Kidney glomerular epithelial cell (primary cell): ENCODE measurements around the gene CHN2.
A peak's percentile ranks its signal among the peaks of the same experiment; 100 is the strongest.

Experiments
- DNase-seq: peaks from one replicate; lab custom pipeline; 2025; lab: John Stamatoyannopoulos, UW

CHN2 gene

GRCh38 chr7:29362380-29362779, 167.8 kb downstream of the CHN2 start:
- DNase-seq: no peak

DNA sequence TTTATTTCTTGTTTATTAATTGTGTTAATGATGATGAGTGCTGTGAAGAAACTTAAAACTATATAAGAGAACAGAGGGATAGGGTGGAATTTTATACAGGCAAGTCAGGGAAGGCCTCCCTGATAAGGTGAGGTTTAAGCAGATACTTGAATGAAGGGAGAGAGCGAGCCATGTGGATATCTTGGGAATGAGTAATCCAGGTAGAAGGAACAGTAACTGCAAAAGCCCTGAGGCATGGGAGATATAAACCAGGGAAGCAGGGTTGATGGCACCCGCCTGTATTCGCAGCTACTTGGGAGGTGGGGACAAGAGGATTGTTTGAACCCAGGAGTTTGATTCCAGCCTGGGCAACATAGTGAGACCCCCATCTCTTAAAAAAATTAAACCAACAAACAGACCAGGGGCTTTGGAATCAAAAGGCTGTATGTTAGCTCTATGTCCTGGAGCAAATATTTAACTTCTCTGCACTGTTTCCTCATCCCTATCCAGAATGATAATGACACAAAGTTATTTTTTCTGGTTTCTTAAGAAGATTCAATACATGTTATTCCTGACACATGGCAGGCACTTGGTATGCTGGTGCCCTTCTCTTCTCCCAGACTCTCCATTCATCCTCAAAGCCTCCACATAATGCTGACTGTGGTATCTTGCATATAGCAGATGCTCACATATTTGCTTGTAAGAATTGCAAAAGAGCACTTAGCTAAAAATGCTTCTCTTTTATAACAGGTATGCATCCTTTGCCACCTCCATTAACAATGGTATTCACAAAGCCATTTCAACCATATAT, 169.3 kb downstream of the CHN2 start:
- no peak for DNase-seq

DNA sequence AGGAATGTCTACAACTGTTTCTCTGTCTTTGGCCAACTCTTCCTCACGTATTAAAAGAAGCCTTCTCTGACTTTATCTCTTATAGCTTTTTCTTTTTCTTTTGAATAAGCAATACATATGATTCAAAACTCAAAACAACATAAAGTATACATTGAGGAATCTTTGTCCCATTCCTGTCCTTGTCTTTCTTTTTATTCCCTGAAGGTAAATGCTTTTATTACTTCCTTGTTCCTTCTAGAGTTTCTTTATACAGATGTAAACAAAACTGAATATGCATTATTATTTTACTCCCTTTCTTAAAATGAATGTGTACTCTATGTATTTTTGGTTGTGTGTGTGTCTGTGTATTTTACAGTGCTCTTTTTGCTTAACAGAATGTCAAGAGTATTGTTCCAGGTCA, 170.1 kb downstream of the CHN2 start:
- no peak for DNase-seq

DNA sequence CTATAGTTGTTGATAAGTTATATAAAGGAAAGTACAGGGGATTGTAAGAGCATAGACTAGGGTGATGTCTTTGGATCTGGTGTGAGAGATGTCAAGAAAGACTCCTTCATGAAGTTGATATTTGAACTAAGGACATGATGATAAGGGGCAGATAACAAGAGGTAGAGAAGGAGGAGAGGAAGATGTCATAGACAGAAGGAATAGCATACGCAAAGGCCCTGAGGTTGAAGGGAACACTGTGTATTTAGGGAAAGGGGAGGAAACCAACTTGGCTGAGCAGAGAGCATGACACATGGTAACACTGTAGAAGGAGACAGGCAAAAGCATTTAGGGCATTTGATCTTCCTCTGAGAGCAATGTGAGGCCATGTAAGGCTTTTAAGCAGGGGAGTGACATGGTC, 170.8 kb downstream of the CHN2 start:
- no peak for DNase-seq

GRCh38 chr7:29367784-29368183, 173.2 kb downstream of the CHN2 start:
- no peak for DNase-seq

DNA sequence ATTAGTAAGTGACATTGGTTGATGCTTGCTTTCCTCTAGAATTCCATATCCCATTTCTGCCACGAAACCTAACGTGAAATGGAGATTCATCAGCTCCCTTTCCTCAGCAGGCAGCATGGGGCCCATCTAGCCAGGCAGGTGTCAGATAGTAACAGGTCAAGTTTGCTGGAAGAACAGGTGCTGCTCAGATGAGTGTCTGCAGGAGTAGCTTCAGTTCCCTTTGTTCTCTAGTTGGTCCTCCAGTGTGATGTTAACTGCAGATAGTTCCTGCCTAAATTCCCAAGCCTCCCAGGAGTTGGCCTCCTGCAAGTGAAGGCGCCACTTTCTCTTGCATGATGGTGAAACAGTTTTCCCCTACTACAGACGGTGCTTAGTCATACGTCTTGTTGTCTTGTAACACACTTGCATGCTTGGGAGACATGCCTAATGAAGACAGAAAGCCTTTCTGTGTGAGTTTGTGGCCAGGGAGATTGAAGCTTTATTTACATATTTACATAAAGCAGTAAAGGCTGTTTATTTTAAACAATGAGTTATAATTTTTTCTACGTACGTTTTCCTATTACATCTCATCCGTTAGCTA, 175.4 kb downstream of the CHN2 start:
- no peak for DNase-seq

GRCh38 chr7:29370531-29371314, 176.1 kb downstream of the CHN2 start:
- DNase-seq: peak; percentile 10

DNA sequence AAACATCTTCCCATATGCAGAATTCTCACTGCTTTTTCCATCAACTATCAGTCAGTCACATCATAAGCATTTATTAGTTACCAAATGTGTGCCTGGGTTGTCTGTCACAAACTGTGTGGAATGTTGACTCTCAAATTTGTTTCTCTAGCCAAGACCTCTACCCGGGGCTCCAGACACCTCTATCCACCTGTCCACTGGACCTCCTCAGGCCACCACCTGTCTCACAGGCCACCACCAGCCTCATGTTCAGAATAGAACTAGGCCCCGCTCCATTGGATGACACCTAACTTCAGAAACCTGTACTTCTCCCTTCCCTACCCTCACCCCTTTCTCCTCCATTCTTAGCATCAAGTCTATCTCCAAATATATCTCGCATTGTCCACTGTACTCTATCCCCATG, 176.9 kb downstream of the CHN2 start:
- DNase-seq: no peak

DNA sequence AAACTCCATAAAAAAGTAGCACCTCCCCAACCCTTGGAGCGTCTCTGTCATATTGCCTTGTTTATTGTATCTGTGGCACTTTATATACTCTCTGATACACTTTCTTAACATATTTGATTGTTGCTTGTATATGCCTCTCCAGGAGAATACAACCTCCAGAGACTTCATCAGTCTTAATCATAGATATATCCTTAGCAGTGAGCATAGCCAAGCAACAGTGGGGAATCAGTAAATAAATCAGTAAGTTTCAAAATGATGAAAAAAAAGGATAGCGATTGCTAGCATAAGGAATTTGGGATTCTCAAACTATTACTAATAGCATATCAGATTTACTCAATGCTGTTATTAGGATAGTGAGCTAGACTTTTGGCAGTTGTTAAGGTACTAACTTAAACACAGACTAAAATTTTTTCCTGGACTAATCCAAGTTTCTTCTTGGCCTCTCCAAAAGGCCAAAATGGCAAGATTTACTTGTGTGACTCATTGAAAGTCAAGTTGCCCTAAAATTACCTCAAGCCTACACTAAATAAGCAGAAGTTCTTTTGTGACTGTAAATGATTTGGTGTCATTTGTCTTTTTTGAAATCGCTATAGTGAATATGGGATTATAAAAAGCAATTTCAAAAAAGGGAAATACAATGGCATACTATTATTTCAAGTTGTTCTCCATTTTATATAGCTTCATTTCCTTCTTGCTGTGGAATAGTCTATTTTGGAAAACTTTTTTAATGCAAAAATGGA, 177.9 kb downstream of the CHN2 start:
- no peak for DNase-seq

- peak; percentile 25 for DNase-seq
Measured at GRCh38 chr7:29375641-29376562, 181.3 kb downstream of the CHN2 start.

DNA sequence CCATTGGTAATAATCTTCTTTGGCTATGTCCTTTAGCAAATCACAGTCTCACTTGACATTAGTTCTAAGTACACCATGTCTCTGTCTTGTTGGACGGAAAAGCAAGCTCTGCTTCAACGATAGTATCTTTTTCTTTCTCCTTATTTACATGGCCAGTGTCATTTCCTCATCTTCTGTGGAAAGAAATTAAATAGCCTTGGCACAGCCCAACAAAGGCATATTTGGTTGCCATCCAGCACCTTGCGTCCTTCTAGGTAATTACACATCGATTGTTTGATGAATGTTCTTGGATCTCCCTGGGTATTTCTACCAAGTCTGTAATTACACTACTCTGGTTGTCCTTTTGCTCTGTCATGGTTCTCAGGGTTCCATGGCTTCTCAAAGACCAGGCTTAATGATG, 183.1 kb downstream of the CHN2 start:
- DNase-seq: no peak

- DNase-seq: no peak
Measured at GRCh38 chr7:29379551-29379950, 185.0 kb downstream of the CHN2 start.

DNA sequence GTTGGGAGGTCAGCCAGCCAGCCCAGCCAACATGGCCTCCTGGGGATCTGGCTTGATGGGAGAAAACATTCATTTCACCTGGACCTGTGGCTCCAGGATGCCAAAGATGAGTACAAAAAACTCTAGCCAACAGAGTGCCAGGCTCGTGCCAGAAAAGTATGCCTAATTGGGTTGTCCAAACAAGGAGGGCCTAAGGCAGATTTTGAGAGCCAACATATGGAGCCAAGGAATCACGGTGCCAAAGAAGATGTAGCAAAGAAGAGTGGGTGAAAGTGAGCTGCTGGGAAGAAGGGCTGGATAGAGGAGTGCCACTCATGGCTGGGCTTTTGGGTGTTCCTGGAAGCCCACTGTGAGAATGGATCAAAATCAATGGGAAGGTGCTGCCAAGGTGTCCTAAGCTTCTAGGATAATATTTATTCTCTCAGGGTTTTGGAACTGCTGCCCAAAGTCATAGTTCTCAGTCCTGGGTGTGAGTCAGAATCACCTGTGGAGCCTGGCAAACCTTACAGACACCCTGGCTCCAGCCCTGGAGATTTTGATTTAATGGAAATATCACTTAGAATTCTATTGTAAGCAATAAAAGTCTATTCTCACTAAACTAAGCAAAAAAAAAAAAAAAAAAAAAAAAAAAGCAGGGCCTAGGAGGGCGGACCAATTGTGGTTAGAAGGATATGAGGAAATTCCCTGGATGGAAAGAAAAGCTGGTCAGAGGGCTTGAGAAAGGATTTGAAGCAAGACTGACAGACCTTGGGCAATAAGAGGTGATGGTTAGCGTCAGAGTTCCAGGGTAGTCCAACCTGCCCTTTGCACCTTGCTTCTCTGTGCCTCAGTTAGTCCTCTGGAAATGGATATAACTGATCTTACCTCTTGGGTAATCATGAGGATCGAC, 186.9 kb downstream of the CHN2 start:
- no peak for DNase-seq

- no peak for DNase-seq
Measured at GRCh38 chr7:29384277-29384676, 189.7 kb downstream of the CHN2 start.

GRCh38 chr7:29385214-29385814, 190.7 kb downstream of the CHN2 start:
- DNase-seq: no peak

DNA sequence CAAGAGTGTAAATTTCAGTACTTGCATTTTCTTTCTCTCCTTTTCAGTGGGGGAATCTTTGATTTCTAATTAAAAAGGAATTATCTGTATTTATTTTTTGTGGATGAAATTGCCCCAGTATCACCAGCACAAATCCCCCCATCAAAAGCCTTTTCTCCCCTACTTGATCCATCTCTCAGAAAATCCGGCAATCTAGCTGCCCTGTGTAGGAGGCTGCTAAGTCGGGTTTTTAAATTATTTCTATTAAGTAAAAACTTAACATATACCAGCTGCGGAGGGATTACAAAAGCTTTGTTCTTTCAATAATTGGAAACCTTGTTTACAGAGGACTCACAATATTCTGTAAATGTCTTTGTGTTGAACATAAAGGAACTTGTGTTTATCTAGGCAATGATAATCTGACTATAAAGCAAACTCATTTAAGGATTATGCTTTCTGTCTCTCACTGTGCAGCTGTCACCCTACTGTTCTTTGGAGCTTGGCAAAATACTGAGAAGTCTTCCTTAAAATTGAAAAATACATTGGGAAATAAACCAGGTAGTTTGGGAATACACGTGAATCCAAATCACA, 191.7 kb downstream of the CHN2 start:
- DNase-seq: no peak

DNA sequence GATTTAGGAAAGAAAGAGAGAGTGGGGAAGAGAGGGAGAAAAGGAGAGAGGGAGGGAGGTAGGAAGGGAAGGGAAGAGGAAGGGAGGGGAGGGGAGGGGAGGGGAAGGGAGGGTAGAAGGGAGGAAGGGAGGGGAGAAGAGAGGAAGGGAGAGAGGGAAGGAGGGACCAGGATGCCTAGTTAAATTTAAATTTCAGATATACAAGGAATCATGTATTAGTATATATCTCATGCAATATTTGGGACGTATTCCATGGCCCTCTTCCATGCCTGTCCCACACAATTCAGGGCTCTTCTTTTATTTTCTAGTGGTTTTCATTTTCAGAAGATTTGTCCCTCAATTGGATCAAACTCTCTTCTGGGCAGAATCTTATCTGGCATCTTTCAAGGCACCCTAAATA, 196.7 kb downstream of the CHN2 start:
- DNase-seq: no peak

GRCh38 chr7:29394321-29394720, 199.7 kb downstream of the CHN2 start:
- no peak for DNase-seq

DNA sequence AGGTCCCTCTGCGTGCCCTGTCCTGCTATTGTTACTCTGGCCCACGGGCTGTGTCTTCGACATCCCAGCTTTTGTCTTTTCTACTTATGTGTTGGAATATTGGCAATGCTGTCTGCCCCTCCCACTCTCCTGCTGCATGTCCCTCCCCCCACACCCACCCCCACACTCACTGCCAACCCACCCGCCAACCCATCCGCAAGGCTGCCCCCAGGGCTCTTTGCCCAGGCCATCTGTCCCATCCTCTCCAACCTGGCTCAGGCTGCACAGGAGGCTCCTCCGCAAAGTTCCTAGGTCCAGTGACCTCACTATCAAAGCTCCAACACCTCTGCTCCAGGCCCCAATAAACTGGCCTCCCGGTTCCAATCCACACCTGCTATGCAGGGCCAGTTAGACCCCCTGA, 202.0 kb downstream of the CHN2 start:
- no peak for DNase-seq

DNA sequence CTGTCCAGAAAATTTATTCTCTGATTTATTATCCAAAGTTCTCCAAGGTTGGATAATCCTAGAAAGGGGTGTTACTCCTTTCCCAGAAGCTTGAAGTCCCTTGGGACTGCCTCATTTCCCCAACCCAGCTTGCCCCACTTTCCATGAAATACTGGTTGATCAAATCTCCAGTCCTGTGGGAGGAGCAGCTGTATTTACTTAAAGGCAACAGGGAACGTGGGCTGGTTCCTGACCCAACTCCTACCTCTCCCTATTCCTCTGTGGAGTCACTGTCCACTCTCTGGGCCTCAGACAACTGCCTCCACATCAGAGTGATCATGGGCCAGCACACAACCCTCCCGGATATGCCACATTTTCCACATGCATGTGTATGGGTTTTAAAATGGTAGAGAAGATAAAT, 202.8 kb downstream of the CHN2 start:
- no peak for DNase-seq
